Glutamatergic neuron (in vitro differentiated cells): Measurements from ENCODE around the gene PPP1R12B. TPM values are rescaled to one million over a fixed set of nuclear protein-coding genes. Genes with fewer than 3 reads are reported as not detected.

ENCODE experiments used
- DNase-seq: peaks from one replicate; pipeline ENCODE4 v3.0.0; 2022
- H3K27ac Mint-ChIP-seq: one replicate; pipeline ENCODE4 v1.8.0; 2020; ENCODE audit warnings: mild to moderate bottlenecking, mixed read lengths, inconsistent platforms; ENCODE audit not compliant: unreplicated experiment
- H3K27me3 Mint-ChIP-seq: one replicate; pipeline ENCODE4 v1.8.0; 2020; ENCODE audit warnings: mild to moderate bottlenecking, moderate library complexity, mixed read lengths, inconsistent platforms; ENCODE audit not compliant: unreplicated experiment
- H3K36me3 Mint-ChIP-seq: one replicate; pipeline ENCODE4 v1.8.0; 2020; ENCODE audit warnings: mild to moderate bottlenecking, mixed read lengths, inconsistent platforms; ENCODE audit not compliant: unreplicated experiment
- H3K4me1 Mint-ChIP-seq: one replicate; pipeline ENCODE4 v1.8.0; 2020; ENCODE audit warnings: mild to moderate bottlenecking, low read depth, mixed read lengths, inconsistent platforms; ENCODE audit not compliant: unreplicated experiment
- H3K4me3 Mint-ChIP-seq: one replicate; pipeline ENCODE4 v1.8.0; 2020; ENCODE audit warnings: mild to moderate bottlenecking, mixed read lengths, inconsistent platforms; ENCODE audit not compliant: unreplicated experiment
- H3K9me3 Mint-ChIP-seq: one replicate; pipeline ENCODE4 v1.8.0; 2020; ENCODE audit warnings: mild to moderate bottlenecking, moderate library complexity, mixed read lengths, inconsistent platforms; ENCODE audit not compliant: unreplicated experiment
- total RNA-seq: library from RNA; stranded (reverse); fragmentation: NEBNext Ultra II Directional; extraction: Animal tissue kit (Norgen Biotek cat#: 25700); gene quantifications from one replicate; pipeline ENCODE4 v1.2.1, GENCODE V29; 2021; ENCODE audit not compliant: unreplicated experiment
- TF ChIP-seq, protein P1 (sequence below): fragments of 200-600 bp; sonication (generic); IDR thresholded peaks from one replicate; pipeline ENCODE4 v1.5.0; 2021; ENCODE audit not compliant: partially characterized antibody, unreplicated experiment

PPP1R12B gene
- total RNA-seq, 1 donor from 2014 or later: 37.3 TPM

DNA sequence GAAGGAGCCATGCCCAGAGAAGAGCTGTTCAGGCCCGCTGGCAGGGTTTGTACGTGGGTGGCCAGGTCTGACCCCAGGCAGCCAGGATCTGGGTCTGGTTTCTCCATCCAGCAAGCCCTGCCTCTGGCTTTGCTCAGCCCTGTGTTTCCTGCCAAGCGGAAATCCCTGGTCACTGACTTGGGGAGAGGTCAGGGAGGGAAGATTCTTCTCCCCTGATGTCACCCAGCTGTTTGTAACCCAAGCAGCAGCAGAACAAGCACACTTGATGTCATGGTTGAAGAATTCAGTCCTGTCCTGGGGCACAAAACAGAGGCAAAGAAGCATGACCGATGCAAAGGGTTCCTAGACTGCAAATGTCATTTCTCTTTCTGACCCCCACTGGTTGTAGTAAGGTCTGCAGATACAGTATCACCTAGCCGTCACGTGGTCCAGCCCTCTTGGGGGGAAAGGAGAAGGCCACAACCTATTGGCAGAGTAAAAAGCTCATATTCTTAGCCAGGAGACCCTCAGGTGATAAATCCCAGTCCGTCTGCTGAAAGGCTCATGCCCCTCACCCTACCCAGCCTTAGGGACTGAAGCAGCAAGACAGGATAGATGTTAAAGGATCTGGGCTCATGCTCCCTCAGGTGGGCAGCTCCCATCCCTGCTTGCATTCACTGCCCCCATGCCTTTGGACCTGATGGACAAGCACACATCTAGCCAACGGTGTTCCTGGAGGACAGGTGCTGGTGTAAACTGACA, 240.9 kb downstream of the PPP1R12B start:
- Mint-ChIP-seq H3K27ac (no peak overlapping the region), H3K9me3 (peaks cover 1% of the 10 kb centered on the region), H3K36me3 (no peaks in the 10 kb centered on the region), H3K4me3 (no peak overlapping the region), H3K27me3 (peaks cover 7% of the 10 kb centered on the region), H3K4me1 (peaks cover 20% of the 10 kb centered on the region)
- no peak for DNase-seq
- TF ChIP-seq, protein P1, sequence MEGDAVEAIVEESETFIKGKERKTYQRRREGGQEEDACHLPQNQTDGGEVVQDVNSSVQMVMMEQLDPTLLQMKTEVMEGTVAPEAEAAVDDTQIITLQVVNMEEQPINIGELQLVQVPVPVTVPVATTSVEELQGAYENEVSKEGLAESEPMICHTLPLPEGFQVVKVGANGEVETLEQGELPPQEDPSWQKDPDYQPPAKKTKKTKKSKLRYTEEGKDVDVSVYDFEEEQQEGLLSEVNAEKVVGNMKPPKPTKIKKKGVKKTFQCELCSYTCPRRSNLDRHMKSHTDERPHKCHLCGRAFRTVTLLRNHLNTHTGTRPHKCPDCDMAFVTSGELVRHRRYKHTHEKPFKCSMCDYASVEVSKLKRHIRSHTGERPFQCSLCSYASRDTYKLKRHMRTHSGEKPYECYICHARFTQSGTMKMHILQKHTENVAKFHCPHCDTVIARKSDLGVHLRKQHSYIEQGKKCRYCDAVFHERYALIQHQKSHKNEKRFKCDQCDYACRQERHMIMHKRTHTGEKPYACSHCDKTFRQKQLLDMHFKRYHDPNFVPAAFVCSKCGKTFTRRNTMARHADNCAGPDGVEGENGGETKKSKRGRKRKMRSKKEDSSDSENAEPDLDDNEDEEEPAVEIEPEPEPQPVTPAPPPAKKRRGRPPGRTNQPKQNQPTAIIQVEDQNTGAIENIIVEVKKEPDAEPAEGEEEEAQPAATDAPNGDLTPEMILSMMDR: no peak

DNA sequence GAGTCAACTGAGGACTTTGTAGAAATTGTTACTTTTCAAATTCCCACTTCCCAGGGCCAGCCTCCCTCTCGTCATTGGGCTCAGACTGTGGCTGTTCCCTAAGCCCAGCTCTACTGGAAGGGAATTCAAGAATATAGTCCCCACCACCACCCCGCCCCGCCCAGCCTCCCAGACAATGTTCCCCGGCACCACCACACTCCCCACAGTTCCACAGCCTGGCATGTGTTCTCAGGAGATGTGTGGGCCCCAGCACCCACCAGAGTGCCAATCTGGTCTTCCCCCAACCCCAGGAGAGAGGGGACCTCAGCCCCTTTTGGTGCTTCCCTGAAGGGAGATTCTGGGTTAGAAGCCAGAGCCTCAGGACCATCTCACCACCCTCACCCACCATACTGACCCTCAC, 241.6 kb downstream of the PPP1R12B start:
- no peak overlapping the region for H3K4me3 Mint-ChIP-seq
- no peak for DNase-seq
- TF ChIP-seq, protein P1: no peak
- no peak overlapping the region for H3K27ac Mint-ChIP-seq
- peaks cover 20% of the 10 kb centered on the region for H3K4me1 Mint-ChIP-seq
- H3K27me3 Mint-ChIP-seq: peaks cover 9% of the 10 kb centered on the region
- peaks cover 1% of the 10 kb centered on the region for H3K9me3 Mint-ChIP-seq
- H3K36me3 Mint-ChIP-seq: no peaks in the 10 kb centered on the region

DNA sequence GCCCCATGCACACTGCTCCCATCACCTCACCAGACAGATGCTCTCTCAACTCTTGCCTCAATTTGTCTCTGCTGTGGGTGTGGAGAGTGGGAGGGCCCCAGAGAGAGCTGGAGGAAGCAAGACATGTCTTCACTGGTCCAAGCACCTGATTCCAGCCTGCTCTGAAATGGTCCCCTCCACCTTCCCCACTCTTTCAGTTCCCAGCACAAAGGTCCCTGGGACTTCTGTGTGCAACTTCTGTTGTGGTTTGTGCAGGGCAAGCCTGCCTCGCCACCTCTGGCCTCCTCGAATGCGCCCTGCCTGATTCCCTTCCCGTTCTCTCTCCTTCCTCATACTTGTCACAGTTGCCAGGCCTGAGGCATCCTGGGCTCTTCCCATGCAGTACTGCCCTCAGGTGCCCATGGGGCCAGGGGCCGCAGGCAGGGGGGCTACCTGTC, 242.5 kb downstream of the PPP1R12B start:
- no peaks in the 10 kb centered on the region for H3K36me3 Mint-ChIP-seq
- DNase-seq: no peak
- peaks cover 19% of the 10 kb centered on the region for H3K4me1 Mint-ChIP-seq
- peaks cover 9% of the 10 kb centered on the region for H3K27me3 Mint-ChIP-seq
- TF ChIP-seq, protein P1: no peak
- no peak overlapping the region for H3K27ac Mint-ChIP-seq
- peaks cover 1% of the 10 kb centered on the region for H3K9me3 Mint-ChIP-seq
- no peak overlapping the region for H3K4me3 Mint-ChIP-seq

DNA sequence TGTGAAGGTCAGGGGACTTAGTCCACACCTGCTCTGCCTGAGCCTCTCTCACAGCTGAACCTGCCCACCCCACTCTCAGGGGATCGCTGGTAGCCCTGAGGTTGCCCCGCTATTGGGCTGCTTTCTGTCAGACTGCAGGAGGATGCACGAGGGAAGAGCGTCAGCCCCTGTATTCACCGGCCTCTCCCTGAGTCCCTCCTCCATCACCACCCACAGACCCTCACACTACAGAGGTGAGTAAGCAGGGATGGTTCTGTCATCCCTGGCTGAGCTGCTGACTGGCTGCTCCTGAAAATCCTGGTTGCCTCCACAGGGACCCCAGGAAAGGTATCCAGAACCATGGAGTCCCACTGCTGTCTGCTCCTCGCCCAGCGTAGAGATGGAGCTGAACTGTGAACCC, 243.0 kb downstream of the PPP1R12B start:
- H3K27me3 Mint-ChIP-seq: peaks cover 9% of the 10 kb centered on the region
- no peak overlapping the region for H3K27ac Mint-ChIP-seq
- peaks cover 14% of the 10 kb centered on the region for H3K4me1 Mint-ChIP-seq
- peaks cover 1% of the 10 kb centered on the region for H3K9me3 Mint-ChIP-seq
- TF ChIP-seq, protein P1: no peak
- no peak for DNase-seq
- H3K36me3 Mint-ChIP-seq: no peaks in the 10 kb centered on the region
- no peak overlapping the region for H3K4me3 Mint-ChIP-seq

DNA sequence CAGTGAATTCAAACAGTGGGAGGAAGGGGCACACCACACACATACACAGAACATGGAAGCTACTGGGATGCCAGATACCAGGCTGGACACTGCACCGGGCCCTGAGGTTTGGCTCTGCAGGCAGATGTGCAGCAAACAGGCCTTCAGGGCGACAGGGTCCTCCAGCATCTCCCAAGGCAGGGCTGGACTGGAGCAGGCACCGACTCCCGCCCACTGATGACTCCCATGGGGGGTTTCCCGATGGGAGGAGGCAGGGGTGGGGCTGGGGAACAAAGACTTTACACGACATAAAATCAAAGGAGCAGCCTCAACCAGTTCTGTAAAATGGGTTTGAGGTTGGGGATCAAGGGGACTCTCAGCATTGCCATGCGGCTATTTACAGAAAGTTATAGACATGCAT, 243.6 kb downstream of the PPP1R12B start:
- Mint-ChIP-seq H3K4me1 (peaks cover 8% of the 10 kb centered on the region), H3K36me3 (no peaks in the 10 kb centered on the region), H3K4me3 (no peak overlapping the region), H3K27ac (no peak overlapping the region), H3K9me3 (peaks cover 1% of the 10 kb centered on the region), H3K27me3 (peaks cover 9% of the 10 kb centered on the region)
- TF ChIP-seq, protein P1: no peak
- DNase-seq: no peak
